Activated CD8-positive, alpha-beta memory T cell treated with anti-CD3 and anti-CD28 coated beads, Interleukin-2, amount 50 U/mL, for 1 hour (primary cell): ENCODE measurements around the gene REPIN1.
A peak's percentile ranks its signal among the peaks of the same experiment; 100 is the strongest.

Experiments
- DNase-seq: peaks from one replicate; pipeline ENCODE4 v3.0.0-alpha.2; 2020; ENCODE audit errors: extremely low read depth

The REPIN1 gene

DNA sequence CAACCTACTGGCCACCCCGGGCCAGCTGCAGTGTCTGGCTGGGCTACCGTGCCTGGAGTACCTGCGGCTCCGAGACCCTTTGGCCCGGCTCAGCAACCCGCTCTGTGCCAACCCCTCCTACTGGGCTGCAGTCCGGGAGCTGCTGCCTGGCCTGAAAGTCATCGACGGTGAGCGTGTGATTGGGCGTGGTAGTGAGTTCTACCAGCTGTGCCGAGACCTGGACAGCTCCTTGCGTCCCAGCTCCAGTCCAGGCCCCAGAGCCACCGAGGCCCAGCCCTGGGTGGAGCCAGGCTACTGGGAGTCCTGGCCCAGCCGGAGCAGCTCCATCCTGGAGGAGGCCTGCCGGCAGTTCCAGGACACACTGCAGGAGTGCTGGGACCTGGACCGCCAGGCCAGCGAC is 31.4 kb upstream of the REPIN1 start:
- no peak for DNase-seq

GRCh38 chr7:150337659-150338081 is 31.0 kb upstream of the REPIN1 start:
- DNase-seq, result no peak

DNA sequence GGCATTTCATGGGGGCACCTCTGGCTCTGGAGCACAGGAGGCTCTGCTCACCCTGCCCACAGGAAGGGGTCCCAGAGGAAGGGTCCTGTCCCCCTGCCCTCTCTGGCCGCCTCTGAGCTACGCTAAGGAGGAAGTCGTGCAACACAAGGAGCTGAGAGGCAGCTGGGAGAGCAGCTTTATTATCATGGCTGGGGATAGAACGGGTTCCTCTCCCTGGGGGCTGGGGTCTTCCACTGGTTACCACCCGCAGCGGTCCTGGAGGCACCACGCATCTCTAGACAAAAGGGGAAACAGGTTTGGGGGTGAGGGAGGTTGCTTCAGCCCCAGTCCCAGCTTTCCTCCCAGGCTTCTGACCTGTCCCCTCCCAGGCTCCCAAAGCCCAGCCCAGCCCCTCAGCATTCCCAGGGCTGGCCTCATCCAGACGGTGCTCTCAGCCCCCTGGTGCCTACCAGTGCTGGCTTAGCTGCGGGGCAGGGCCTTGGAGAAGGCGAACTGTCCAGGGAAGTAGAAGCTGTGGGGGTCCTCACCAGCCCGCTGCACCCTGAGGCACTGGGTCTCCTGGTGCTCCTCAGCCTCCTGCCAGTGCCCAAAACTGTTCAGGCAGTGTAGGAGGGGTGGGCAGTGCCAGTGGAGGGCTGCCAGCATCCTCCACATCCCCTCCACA is 30.3 kb upstream of the REPIN1 start:
- DNase-seq, result no peak

- no peak for DNase-seq
Measured at GRCh38 chr7:150339409-150339809, 29.2 kb upstream of the REPIN1 start.

DNA sequence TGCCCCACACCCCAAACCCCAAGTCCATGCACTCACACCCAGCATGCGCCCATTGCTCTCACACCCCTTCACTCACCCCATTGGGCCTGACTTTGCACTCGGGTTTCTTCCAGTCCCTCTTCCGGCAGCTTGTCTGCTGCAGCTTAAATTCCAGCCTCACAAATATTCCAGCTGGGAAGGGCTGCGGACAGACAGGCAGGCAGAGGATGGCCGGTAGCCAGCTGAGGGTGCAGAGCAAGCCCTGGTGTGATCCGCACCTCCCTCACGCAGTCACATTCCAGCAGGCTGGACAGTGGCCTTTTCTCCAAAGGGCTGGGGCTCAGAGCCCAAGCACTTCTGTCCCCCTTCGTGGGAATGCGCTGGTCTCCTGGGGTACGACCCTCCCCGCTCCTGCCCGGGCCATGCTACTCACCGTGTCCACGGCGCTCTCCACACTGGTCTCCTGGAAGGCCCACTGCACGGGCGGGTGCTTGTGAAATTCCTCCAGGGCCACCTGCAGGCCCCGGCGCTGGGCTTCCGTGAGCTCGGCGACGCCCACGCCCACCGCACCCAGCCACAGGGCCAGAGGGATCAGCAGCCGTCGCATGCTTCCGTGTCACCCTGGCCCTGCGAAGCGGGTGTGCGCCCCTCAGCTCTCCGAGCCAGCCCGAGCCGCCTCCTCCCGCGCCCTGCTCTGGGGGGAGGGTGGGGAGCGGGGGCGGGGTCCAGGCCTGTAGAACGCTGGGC is 28.4 kb upstream of the REPIN1 start:
- DNase-seq, result no peak

DNA sequence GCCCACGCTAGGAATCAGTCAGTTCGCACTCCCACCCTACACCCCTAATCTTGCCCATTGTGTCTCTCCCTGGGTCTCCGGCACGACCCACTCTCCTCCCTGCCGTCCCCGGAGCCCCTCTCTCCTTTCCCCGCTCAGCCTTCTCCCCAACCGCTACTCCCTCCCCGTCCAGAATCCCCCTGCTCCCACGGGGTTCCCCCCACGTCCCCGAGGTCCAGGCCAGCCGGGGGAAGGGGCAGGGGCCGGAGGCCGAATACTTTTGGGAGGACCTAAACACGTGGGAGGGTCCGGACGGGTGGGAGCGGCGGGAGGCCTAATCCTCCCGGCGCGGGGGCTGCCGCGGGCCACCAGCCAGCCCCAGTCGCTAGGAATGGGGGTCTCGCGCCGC is 27.8 kb upstream of the REPIN1 start:
- no peak for DNase-seq

DNA sequence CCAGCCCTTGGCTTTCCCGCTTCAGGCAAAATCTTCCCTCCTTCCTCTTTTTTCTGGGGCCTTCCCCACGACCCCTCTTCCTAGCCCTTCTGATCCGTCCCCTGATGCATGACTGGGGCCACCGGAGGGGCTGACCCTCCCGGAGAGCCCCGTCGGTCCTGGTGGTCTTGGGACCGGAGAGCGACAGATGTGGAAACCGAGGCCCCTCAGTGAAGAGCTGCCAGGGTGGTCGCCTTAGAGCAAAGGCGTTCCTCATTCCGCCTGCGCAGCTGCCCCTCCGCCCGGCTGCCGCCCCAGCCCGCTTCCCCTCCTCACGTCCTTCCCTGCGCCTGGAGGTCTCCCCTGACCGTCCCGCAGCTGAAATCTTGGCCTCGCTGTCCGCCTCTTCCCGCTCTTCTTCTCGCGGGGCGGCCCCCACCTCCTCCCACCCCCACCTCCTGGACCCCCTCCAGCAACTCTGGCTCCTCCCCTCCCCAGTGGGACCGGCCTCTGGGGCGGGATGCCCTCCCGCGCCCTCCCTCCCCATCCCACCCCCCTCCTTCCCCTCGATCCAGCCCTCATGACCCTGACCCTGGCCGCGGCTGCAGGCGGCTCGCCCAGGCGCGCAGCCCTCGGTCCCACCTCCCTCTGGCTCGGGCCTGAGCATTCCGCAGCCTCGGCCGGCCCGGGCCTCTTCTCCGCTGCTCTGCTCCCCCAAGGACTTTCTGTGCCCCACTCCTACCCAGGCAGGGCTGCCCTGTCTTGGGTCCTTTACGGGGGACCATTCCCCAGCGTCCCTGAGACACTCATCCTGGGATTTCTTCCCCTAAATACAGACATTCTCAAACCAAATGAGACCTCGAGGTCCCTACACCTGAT is 27.1 kb upstream of the REPIN1 start, which contains the start of gene RARRES2:
RARRES2 (minus strand) TSS at position 367 of the 858 bp plus-strand sequence. CDS start 1,020 bp downstream, outside the sequence.
- no peak for DNase-seq

DNA sequence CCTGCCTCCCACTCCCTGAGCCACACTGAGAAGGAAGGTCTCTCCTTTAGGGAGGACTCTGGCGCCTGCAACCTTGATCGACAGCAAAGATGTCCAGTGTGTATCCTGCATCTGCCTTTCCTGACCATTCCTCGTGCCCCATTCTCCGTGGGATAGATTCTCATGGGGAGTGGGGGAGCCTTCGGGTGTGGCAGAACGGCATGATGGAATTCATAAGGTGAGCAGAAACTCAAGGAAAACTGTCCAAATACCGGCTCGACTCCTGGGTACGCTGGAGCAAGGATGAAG is 26.6 kb upstream of the REPIN1 start:
- no peak for DNase-seq

DNA sequence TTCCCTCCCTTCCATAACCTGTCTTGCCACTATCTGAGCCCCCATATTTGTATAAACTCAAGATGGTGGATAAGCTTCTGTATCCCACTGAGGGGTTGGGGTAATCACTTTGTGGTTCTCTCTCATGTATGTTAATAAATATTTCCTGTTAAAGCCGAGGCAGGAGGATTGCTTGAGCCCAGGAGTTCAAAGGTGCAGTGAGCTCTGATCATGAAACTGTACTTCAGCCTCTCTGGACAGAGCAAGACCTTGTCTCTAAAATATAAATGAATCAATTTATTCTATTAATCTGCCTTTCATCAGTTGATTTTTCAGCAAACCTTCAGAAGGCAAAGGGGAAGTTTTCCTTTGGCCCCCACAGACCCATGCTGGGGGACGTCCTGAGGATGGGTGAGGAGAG is 25.4 kb upstream of the REPIN1 start:
- no peak for DNase-seq

DNA sequence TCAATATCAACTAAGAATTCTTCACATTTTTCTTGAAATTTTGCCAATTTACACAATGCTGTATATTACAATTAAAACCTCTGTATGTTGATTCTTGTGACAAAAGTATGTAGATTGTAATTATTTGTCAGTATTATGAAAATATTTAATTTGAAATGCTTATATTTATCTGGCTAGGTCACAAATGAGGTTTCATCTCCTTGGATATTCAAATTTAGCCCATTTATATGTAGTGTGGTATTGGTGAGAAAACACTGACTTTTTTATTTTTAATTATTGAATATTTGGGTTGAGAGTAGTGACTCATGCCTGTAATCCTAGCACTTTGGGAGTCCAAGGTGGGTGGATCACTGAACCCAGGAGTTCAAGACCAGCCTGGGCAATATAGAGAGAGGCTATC is 24.3 kb upstream of the REPIN1 start:
- DNase-seq, result no peak

DNA sequence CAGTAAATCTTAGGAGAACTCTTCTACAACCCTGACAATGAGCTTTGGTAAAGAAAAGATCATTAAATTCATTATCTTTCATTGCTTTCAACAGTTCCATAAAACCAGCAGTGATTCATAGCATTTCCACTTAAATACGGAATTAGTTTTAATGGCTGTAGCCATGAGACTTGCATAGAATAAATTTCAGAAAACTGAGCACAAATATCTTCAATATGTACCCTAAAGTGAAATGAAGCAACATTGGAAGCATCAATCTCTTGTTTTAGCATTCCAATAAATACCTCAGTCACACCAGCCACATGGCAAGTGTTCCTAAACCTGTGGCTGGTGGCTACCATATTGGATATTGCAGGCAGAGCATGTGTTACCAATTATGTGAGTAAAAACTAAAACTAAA is 23.6 kb upstream of the REPIN1 start:
- DNase-seq, result no peak

GRCh38 chr7:150346922-150347321 is 21.7 kb upstream of the REPIN1 start:
- DNase-seq, result no peak

DNA sequence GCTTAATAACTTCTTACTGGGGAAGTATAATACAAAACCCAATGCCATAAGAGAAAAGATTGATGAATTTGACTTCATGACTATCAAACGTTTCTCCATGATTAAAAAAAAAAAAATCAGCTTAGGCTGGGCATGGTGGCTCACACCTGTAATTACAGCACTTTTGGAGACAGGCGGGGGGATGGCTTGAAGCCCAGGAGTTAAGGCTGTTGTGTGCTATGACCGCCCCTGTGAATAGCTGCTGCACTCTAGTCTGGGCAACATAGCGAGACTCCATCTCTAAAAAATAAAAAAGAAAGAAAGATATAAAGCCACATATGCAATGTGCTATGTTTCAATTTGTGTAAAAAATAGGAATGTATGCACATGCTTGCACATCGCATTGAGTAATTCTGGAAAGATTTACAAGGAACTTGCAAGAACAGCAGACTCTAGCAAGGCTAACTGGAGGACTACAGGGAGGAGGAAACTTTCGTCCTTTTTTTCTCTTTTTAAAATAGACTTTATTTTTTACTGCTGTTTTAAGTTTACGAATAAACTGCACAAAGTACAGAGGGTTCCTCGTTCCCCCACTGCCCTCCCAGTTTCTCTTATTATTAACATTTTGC is 16.9 kb upstream of the REPIN1 start:
- DNase-seq, result no peak

DNA sequence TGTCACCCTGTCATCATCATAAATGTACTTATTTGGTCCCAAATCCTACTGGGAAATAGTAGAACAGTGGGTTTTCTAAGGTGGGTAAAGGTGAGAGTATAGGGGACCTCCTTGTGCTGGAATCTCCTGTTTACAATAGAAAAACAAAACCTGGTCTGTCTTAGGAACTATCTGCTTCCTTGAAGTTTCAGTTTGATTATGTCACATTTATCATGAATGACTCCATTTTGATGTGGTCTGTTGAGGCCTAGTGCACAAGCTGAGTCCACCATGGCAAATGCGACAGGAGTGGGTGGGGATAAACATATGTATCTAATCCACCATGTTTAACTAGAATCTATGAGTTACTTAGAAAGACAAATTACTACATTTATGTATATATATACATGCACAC is 13.0 kb upstream of the REPIN1 start:
- no peak for DNase-seq

DNA sequence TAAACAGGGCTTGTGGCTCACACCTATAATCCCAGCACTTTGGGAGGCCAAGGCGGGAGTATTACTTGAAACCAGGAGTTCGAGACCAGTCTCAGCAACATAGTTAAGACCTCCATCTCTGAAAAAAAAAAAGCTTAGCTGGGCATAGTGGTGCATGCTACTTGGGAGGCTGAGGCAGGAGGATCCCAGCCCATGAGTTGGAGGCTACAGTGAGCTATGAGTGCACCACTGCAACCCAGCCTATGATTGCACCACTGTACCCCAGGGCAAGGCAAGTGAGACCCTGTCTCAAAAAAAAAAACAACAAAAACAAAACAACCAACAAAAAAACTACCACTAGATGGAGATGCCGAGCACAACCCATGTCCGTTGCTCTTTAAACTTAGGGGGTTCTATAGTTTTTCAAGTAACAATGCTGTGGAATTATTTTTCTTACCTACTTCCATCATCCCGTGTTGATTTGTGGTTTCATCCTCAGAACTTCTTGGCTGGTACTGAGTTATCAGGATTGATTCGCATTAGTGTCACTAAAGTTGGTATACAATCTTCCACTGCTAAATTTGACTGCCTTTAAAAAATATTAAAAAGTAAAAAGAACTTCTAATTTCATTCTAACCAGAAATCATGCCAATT is 12.2 kb upstream of the REPIN1 start:
- DNase-seq, result no peak

DNA sequence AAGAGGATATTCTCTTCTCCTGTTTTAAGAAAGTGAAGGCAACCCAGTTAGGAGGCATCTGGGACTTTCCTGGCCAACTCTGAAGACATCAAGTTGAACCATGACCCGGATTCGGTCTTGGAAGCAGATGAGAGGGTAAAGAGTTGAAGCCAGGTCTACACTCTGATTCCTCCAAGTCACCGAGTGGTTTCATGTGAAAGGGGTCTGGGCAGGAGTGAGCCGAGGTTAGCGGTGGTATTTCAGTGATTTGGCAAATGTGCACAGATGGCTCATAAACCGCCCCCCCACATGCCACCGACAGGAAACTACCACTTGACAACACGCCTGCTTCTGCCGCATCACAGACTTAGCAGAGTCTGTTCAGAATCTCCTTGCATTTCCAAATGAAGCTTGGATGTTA is 11.4 kb upstream of the REPIN1 start:
- peak; percentile 70 for DNase-seq

DNA sequence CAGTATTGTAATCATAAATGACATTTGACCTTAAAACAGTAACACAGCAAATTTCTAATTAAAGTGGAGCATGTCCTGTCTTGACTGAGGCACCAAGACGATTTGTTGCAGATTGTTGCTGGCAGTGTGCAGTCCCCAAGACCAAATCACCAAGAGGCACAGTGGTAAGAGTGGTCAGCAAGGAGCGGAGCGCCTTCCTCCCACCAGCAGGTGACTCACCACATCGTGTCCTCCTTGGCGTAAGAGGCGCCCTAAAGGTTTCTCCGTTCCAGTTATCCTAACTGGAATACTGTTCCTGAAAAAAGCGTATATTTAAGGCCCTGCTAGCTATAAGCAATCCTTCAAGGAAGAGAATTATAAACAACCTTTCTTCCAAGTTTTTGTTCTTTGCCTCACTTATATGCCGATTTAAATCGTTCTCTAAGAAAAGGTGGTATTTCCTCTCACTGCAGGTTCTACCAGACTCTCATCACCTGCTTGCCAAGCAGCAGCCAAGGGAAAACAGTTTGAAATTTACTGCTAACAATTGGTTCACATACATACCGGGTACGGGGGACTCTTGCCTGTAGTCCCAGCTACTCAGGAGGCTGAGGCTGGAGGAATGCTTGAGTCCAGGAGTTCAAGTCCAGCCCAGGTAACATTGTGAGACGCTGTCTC is 10.7 kb upstream of the REPIN1 start:
- no peak for DNase-seq

GRCh38 chr7:150358433-150358832 is 10.2 kb upstream of the REPIN1 start:
- DNase-seq, result no peak

GRCh38 chr7:150358988-150359621 is 9.5 kb upstream of the REPIN1 start:
- DNase-seq, result no peak

DNA sequence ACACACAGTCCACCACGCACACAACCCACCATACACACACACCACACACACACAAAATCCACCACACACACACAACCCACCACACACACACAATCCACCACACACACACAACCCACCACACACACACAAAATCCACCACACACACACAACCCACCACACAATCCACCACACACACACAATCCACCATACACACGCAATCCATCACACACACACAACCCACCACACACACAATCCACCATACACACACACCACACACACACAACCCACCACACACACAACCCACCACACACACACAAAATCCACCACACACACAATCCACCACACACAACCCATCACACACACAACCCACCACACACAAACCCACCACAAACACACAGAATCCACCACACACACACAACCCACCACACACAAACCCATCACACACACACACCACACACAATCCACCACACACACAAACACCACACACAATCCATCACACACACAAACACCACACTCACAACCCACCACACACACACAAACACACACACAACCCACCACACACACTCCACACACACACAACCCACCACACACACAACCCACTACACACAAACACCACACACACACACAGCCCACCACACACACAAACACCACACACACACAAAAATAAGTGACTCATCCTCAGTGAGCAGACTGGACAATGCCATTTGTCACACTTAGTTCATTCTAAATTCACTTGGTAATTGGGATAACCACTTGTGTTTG is 8.8 kb upstream of the REPIN1 start:
- no peak for DNase-seq
